Measurements from ENCODE around the gene DDX4.

Gene DDX4

DNA sequence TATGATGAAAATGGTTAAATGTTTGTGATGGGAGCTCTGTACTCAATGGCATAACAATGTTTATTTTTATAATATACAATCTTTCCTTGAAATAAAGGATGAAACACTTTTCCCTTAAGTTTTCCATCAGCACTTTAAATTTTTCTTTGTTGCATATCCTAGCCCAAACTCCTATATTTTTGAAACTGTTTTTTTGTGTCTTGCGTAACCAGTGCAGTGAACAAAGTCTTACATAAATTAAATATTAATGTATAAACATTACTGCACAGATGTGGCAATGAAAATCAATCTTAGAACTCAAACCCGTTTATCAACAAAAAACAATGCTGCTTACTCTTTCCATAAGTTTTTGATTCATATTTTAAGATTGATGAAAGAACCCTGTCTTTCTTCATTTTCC lies 79.2 kb downstream of the DDX4 start:
- no peak for TF ChIP-seq CTCF (IDR thresholded peaks at IDR 0.05; ENCODE audit: unreplicated experiment in 3 of 3)
- H3K27me3 Mint-ChIP-seq (ENCODE audit: low read depth): no peaks in the 10 kb centered on the region
- H3K27ac Mint-ChIP-seq: no peak overlapping the region
- no peaks in the 10 kb centered on the region for H3K36me3 Mint-ChIP-seq (ENCODE audit: low read depth)
- H3K4me1 Mint-ChIP-seq: no peaks in the 10 kb centered on the region
- no peaks in the 10 kb centered on the region for H3K9me3 Mint-ChIP-seq
- H3K4me3 Mint-ChIP-seq: no peak overlapping the region

- Mint-ChIP-seq H3K36me3 (ENCODE audit: low read depth) (no peaks in the 10 kb centered on the region), H3K27me3 (ENCODE audit: low read depth) (no peaks in the 10 kb centered on the region), H3K4me3 (no peak overlapping the region), H3K9me3 (no peaks in the 10 kb centered on the region), H3K4me1 (no peaks in the 10 kb centered on the region), H3K27ac (no peak overlapping the region)
- no peak for TF ChIP-seq CTCF (IDR thresholded peaks at IDR 0.05; ENCODE audit: unreplicated experiment in 3 of 3)
Measured at GRCh38 chr5:55820488-55820887, 82.6 kb downstream of the DDX4 start.

- Mint-ChIP-seq H3K27me3 (ENCODE audit: low read depth) (no peaks in the 10 kb centered on the region), H3K27ac (no peak overlapping the region), H3K36me3 (ENCODE audit: low read depth) (no peaks in the 10 kb centered on the region), H3K4me3 (no peak overlapping the region), H3K4me1 (no peaks in the 10 kb centered on the region), H3K9me3 (no peaks in the 10 kb centered on the region)
- no peak for TF ChIP-seq CTCF (IDR thresholded peaks at IDR 0.05; ENCODE audit: unreplicated experiment in 3 of 3)
Measured at GRCh38 chr5:55821731-55822512, 84.1 kb downstream of the DDX4 start.

- Mint-ChIP-seq H3K4me1 (no peaks in the 10 kb centered on the region), H3K27me3 (ENCODE audit: low read depth) (no peaks in the 10 kb centered on the region), H3K9me3 (no peaks in the 10 kb centered on the region), H3K27ac (no peak overlapping the region), H3K4me3 (no peak overlapping the region), H3K36me3 (ENCODE audit: low read depth) (no peaks in the 10 kb centered on the region)
- no peak for TF ChIP-seq CTCF (IDR thresholded peaks at IDR 0.05; ENCODE audit: unreplicated experiment in 3 of 3)
Measured at GRCh38 chr5:55823151-55823796, 85.4 kb downstream of the DDX4 start.

GRCh38 chr5:55829956-55830355 lies 92.1 kb downstream of the DDX4 start:
- Mint-ChIP-seq H3K27me3 (ENCODE audit: low read depth) (peaks cover 3% of the 10 kb centered on the region), H3K9me3 (peaks cover 8% of the 10 kb centered on the region), H3K27ac (no peak overlapping the region), H3K4me1 (peaks cover 5% of the 10 kb centered on the region), H3K4me3 (no peak overlapping the region), H3K36me3 (ENCODE audit: low read depth) (no peaks in the 10 kb centered on the region)
- TF ChIP-seq CTCF (IDR thresholded peaks at IDR 0.05; ENCODE audit: unreplicated experiment in 3 of 3): no peak

DNA sequence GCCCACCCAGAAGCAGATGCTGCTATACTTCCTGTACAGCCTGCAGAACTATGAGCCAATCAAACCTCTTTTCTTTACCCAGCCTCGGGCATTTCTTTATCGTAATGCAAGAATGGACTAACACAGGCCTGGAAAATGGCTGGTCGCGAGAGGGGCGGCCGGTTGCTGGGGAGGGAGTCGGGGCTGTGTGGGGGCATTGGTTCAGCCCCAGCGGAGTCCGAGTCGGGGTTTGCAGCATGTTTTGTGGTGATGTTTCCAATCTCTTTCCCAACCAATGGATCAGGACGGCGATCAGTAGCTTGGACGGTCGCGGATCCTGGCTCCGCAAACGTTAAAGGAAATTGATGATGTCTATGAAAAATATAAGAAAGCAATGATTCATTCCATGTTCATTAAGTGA lies 94.6 kb downstream of the DDX4 start:
- Mint-ChIP-seq H3K4me1 (peaks cover 5% of the 10 kb centered on the region), H3K27me3 (ENCODE audit: low read depth) (peaks cover 3% of the 10 kb centered on the region), H3K4me3 (no peak overlapping the region), H3K36me3 (ENCODE audit: low read depth) (no peaks in the 10 kb centered on the region), H3K27ac (no peak overlapping the region), H3K9me3 (peaks cover 8% of the 10 kb centered on the region)
- TF ChIP-seq CTCF (IDR thresholded peaks at IDR 0.05; ENCODE audit: unreplicated experiment in 3 of 3): no peak

Data from nephron (organoid).